ENCODE data around the gene CNOT3.

CNOT3 gene

DNA sequence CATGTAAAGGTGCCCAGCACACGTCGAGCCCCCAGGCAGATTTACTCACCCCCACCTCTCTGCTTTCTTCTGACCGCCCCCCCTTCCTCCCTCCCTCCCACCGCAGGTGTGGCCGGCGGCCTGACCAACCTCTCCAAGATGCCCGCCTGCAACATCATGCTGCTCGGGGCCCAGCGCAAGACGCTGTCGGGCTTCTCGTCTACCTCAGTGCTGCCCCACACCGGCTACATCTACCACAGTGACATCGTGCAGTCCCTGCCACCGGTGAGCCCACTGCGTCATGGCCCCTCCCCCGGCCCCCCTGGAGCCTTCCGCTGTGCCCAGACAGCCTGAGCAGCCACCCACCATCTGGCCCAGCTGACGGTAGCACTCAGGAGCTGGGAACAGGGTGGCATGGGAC lies 13.2 kb upstream of the CNOT3 start:
- H3K27ac ChIP-seq: no peak overlapping the region
- no peak for TF ChIP-seq ZFX (IDR thresholded peaks at IDR 0.05; ENCODE audit: borderline replicate concordance)
- TF ChIP-seq CTCF (IDR thresholded peaks at IDR 0.05): no peak

GRCh38 chr19:54125713-54126112 lies 11.8 kb upstream of the CNOT3 start:
- no peak for TF ChIP-seq CTCF (IDR thresholded peaks at IDR 0.05)
- TF ChIP-seq ZFX (IDR thresholded peaks at IDR 0.05; ENCODE audit: borderline replicate concordance): no peak
- H3K27ac ChIP-seq: no peak overlapping the region

DNA sequence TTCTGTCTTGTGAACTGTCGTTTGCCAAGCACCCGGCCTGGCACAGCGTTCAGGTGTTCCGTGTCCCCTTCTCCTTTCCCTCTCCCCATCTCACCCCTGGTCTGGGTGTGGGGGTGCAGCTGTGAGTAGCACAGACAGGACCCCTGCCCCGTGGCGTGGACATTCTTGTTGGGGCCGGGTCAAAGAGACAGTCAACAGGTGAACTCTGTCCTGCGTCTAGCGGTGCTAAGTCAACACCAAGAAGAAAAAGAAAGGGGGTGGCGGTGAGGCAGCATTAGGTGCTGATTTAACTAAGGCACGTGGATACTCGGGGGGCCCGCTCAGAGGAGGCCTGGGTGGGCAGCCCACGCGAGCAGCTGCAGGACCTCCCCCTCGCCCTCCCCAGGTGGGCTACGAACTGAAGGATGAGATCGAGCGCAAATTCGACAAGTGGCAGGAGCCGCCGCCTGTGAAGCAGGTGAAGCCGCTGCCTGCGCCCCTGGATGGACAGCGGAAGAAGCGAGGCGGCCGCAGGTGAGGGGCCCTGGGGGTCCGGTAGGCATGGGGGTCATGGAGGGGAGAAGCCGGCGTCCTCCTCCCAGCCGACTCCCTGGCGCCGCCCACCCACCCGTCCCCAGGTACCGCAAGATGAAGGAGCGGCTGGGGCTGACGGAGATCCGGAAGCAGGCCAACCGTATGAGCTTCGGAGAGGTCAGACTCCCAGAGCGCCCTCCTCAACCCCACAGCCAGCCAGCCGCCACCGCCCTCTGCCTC lies 9.7 kb upstream of the CNOT3 start:
- TF ChIP-seq ZFX (IDR thresholded peaks at IDR 0.05; ENCODE audit: borderline replicate concordance) (no peak), CTCF (IDR thresholded peaks at IDR 0.05) (no peak)

GRCh38 chr19:54128441-54128725 lies 9.2 kb upstream of the CNOT3 start:
- TF ChIP-seq CTCF (IDR thresholded peaks at IDR 0.05) (no peak), ZFX (IDR thresholded peaks at IDR 0.05; ENCODE audit: borderline replicate concordance) (no peak)
- H3K27ac ChIP-seq: no peak overlapping the region

More for the DNA sequence above, 9.7 kb upstream of the CNOT3 start:
- H3K27ac ChIP-seq: no peak overlapping the region

DNA sequence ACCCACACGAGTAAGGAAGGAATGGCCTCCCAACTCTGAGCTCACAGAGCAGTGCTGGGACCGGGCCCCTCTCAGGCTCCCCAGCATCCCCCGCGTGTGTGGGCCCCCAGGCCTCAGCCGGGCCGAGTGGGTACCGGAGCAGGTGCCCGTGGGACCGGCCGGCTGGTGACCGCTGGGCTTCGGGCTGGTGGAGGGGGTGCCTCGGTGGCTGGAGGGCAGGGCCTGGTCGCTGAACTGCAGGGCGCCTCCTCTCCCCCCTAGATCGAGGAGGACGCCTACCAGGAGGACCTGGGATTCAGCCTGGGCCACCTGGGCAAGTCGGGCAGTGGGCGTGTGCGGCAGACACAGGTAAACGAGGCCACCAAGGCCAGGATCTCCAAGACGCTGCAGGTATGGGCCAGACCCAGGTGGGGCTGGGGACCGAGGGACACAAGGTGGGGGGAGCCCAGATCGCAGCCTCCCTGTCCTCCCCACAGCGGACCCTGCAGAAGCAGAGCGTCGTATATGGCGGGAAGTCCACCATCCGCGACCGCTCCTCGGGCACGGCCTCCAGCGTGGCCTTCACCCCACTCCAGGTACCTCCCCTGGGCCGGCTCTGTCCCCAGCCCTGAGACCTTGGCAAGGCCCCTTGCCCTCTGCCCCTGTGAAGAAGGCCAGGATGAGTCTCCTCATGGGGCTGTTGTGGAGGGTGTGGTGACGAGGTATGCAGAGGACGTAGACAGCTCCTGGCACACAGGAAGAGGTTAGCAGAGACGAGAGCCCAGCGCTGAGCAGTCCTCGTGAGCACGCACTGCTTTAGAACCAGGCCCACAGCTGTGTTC lies 8.6 kb upstream of the CNOT3 start:
- TF ChIP-seq ZFX (IDR thresholded peaks at IDR 0.05; ENCODE audit: borderline replicate concordance) (no peak), CTCF (IDR thresholded peaks at IDR 0.05) (no peak)
- H3K27ac ChIP-seq: no peak overlapping the region

- no peak overlapping the region for H3K27ac ChIP-seq
- TF ChIP-seq CTCF (IDR thresholded peaks at IDR 0.05) (no peak), ZFX (IDR thresholded peaks at IDR 0.05; ENCODE audit: borderline replicate concordance) (no peak)
Measured at GRCh38 chr19:54129617-54129996, 8.0 kb upstream of the CNOT3 start.

DNA sequence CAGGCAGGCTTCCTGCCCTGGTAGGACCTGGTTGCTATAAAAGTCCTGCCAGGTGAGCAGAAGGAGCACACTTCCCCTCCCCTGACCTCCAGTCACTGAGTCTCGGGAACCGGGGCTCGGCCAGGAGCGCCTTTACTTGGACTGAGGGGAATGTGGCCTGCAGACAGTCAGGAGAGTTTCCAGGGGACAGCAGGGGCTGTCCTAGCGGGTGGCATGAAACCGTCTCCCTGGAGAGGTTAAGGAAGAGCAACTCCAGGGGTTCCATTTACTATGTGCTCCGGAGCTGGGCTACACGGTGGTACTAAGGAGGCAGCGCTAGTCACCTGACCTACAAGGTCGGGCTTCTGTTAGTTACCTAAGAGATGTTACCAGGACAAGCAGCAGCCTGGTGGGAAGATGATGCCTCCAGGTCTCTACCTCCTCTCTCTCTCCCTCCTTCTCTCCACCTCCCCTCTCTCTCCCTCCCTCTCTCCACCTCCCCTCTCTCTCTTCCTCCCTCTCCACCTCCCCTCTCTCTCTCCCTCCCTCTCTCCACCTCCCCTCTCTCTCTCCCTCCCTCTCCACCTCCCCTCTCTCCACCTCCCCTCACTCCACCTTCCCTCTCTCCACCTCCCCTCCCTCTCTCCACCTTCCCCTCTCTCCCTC lies 4.1 kb upstream of the CNOT3 start:
- H3K27ac ChIP-seq: no peak overlapping the region
- TF ChIP-seq ZFX (IDR thresholded peaks at IDR 0.05; ENCODE audit: borderline replicate concordance): no peak
- TF ChIP-seq CTCF (IDR thresholded peaks at IDR 0.05): no peak
